ENCODE measurements around the gene DERA. TPM values are rescaled to one million over a fixed set of nuclear protein-coding genes. Genes with fewer than 3 reads are reported as not detected.
A peak's percentile ranks its signal among the peaks of the same experiment; 100 is the strongest.

Gene DERA
- total and polyA plus RNA-seq, 9 of the 15 experiments (the other 6 are each of a cell fraction or from before 2014, with no cell fraction given), result 5.5 to 15.5 (median 7.8) TPM

DNA sequence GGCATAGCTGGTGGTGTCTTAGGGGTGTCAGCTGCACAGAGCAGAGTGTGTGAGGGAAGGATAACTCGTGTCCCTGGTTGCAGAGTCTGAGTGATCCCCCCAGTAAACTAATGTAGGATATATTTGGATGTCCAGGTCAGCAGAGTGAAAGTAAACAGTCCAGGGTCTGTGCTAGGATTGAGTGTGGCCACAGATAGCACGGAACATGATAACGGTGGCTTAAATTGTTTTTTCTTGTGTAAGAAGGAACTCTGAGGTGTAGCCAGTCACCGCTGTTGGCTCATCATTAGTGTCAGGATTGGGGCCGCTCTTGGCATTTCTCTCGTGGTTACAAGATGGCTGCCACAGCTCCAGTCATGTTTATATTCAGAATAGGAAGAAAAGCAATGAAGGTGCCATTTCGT, 97.3 kb downstream of the DERA start (continued):
- TF ChIP-seq, protein P1, sequence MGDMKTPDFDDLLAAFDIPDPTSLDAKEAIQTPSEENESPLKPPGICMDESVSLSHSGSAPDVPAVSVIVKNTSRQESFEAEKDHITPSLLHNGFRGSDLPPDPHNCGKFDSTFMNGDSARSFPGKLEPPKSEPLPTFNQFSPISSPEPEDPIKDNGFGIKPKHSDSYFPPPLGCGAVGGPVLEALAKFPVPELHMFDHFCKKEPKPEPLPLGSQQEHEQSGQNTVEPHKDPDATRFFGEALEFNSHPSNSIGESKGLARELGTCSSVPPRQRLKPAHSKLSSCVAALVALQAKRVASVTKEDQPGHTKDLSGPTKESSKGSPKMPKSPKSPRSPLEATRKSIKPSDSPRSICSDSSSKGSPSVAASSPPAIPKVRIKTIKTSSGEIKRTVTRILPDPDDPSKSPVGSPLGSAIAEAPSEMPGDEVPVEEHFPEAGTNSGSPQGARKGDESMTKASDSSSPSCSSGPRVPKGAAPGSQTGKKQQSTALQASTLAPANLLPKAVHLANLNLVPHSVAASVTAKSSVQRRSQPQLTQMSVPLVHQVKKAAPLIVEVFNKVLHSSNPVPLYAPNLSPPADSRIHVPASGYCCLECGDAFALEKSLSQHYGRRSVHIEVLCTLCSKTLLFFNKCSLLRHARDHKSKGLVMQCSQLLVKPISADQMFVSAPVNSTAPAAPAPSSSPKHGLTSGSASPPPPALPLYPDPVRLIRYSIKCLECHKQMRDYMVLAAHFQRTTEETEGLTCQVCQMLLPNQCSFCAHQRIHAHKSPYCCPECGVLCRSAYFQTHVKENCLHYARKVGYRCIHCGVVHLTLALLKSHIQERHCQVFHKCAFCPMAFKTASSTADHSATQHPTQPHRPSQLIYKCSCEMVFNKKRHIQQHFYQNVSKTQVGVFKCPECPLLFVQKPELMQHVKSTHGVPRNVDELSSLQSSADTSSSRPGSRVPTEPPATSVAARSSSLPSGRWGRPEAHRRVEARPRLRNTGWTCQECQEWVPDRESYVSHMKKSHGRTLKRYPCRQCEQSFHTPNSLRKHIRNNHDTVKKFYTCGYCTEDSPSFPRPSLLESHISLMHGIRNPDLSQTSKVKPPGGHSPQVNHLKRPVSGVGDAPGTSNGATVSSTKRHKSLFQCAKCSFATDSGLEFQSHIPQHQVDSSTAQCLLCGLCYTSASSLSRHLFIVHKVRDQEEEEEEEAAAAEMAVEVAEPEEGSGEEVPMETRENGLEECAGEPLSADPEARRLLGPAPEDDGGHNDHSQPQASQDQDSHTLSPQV (IDR thresholded peaks at IDR 0.05), result 0 out of 2 replicates have a peak, but pooled peaks have one; percentile 23
- TF ChIP-seq CBFA2T3 (IDR thresholded peaks at IDR 0.05) (peak; percentile 7; the same call in 1 of the 2 replicates), POLR2AphosphoS5 (IDR thresholded peaks at IDR 0.05; ENCODE audit: control insufficient read depth, insufficient read depth, low read depth, low read length) (no peak)

- H3K4me3 ChIP-seq, result no peak overlapping the region
- no peaks in the 10 kb centered on the region for H4K20me1 ChIP-seq (replicated peaks; ENCODE audit: control insufficient read depth, insufficient read depth, low read length)
- ATAC-seq (no peak), FAIRE-seq (no peak), DNase-seq (ENCODE audit: extremely low read depth in 1 of 4, low spot score in 3 of 4) (peak in 2 of 4 experiments; percentile 4 to 45)
- no peaks in the 10 kb centered on the region for H3K79me2 ChIP-seq (ENCODE audit: control insufficient read depth, insufficient read depth, low read length)
- H3K27me3 ChIP-seq (ENCODE audit: control insufficient read depth in 2 of 2, insufficient read depth in 2 of 2, low read length in 2 of 2), result no peaks in the 10 kb centered on the region
- no peak overlapping the region for H3K9ac ChIP-seq (ENCODE audit: insufficient read depth in 1 of 2, low read depth in 2 of 2, low read length in 2 of 2)
- intact Hi-C loops (cut with micrococcal nuclease), result no loop called here
- no peaks in the 10 kb centered on the region for H3K4me1 ChIP-seq (replicated peaks in 1 of 2; ENCODE audit: control insufficient read depth in 2 of 2, insufficient read depth in 2 of 2, low read length in 2 of 2)
- TF ChIP-seq RBM25 (IDR thresholded peaks at IDR 0.05; ENCODE audit: low read depth, low read length, severe bottlenecking), result no peak
- TF ChIP-seq CBFA2T2 (conservative IDR thresholded peaks at IDR 0.05), result 0 out of 2 replicates have a peak, but pooled peaks have one; percentile 2
- TF ChIP-seq, protein P2, sequence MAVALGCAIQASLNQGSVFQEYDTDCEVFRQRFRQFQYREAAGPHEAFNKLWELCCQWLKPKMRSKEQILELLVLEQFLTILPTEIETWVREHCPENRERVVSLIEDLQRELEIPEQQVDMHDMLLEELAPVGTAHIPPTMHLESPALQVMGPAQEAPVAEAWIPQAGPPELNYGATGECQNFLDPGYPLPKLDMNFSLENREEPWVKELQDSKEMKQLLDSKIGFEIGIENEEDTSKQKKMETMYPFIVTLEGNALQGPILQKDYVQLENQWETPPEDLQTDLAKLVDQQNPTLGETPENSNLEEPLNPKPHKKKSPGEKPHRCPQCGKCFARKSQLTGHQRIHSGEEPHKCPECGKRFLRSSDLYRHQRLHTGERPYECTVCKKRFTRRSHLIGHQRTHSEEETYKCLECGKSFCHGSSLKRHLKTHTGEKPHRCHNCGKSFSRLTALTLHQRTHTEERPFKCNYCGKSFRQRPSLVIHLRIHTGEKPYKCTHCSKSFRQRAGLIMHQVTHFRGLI (CRISPR knock-in tag; IDR thresholded peaks at IDR 0.05), result no peak
- TF ChIP-seq, protein P3, sequence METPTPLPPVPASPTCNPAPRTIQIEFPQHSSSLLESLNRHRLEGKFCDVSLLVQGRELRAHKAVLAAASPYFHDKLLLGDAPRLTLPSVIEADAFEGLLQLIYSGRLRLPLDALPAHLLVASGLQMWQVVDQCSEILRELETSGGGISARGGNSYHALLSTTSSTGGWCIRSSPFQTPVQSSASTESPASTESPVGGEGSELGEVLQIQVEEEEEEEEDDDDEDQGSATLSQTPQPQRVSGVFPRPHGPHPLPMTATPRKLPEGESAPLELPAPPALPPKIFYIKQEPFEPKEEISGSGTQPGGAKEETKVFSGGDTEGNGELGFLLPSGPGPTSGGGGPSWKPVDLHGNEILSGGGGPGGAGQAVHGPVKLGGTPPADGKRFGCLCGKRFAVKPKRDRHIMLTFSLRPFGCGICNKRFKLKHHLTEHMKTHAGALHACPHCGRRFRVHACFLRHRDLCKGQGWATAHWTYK (CRISPR knock-in tag; IDR thresholded peaks at IDR 0.05), result no peak
- TF ChIP-seq ZKSCAN1 (IDR thresholded peaks at IDR 0.05; ENCODE audit: low read depth, low read length), result no peak
- peak; percentile 47 for TF ChIP-seq CBFA2T3 (IDR thresholded peaks at IDR 0.05)
- peak; percentile 67 for TF ChIP-seq SMAD4 (CRISPR knock-in tag; conservative IDR thresholded peaks at IDR 0.05)
- no peak overlapping the region for H3K27ac ChIP-seq (ENCODE audit: extremely low read depth, low read depth, low read length)
- H3K9me1 ChIP-seq (ENCODE audit: control insufficient read depth, insufficient read depth, low read length), result no peaks in the 10 kb centered on the region
- no peak overlapping the region for H2AFZ ChIP-seq (ENCODE audit: low read depth, low read length)
- ChIA-PET CTCF (ENCODE audit: low intra/inter-chr PET ratio) (no interaction called here), POLR2A (interaction anchor here (1.3 kb wide), 1 partner anchor 13 kb away, joined by 3 read pairs; no protein-coding TSS in a partner anchor)
- in situ Hi-C loops (cut with MboI), result no loop called here
- no peaks in the 10 kb centered on the region for H3K36me3 ChIP-seq (ENCODE audit: control insufficient read depth, insufficient read depth, low read length)
- no peaks in the 10 kb centered on the region; the same call in 1 of the 2 replicates for H3K9me3 ChIP-seq (replicated peaks; ENCODE audit: control insufficient read depth, insufficient read depth, low read depth, low read length)
- no TSS peak for BruUV-seq (replicated peaks)
- H3K4me2 ChIP-seq (ENCODE audit: insufficient read depth, low read length), result no peak overlapping the region
These were observed 101.0 kb downstream of the DERA start for GRCh38 chr12:16012117-16012516.

All from K562 (cell line).